ENCODE data around the gene ATL3.
"Not testable (repeated sequence)": the region's sequence is repeated elsewhere in the genome, so short reads cannot be mapped to it uniquely, and the experiment has no call there.

The ATL3 gene

GRCh38 chr11:63681321-63682065 is 10.3 kb upstream of the ATL3 start, which contains the start of gene RTN3:
TSS of gene RTN3 (plus strand) at chr11:63681500. CDS start at chr11:63681637, 137 bp downstream.
- peak; percentile 100 for DNase-seq (ENCODE audit: low spot score)

GRCh38 chr11:63680834-63681320 is 9.7 kb upstream of the ATL3 start:
- DNase-seq (ENCODE audit: low spot score) = peak; percentile 72

- DNase-seq (ENCODE audit: low spot score) = no peak
Measured at GRCh38 chr11:63673579-63673978, 2.4 kb upstream of the ATL3 start.

GRCh38 chr11:63672936-63673539 is 1.9 kb upstream of the ATL3 start:
- no peak for DNase-seq (ENCODE audit: low spot score)

- DNase-seq (ENCODE audit: low spot score) = no peak
Measured at GRCh38 chr11:63672156-63672463, 934 bp upstream of the ATL3 start.

GRCh38 chr11:63670433-63671321 is 499 bp downstream of the ATL3 start:
- peak; percentile 97 for DNase-seq (ENCODE audit: low spot score)

GRCh38 chr11:63670096-63670432 is 1.1 kb downstream of the ATL3 start:
- peak; percentile 80 for DNase-seq (ENCODE audit: low spot score)

- no peak for DNase-seq (ENCODE audit: low spot score)
Measured at GRCh38 chr11:63667995-63668795, 3.0 kb downstream of the ATL3 start.

- no peak for DNase-seq (ENCODE audit: low spot score)
Measured at GRCh38 chr11:63666874-63667273, 4.3 kb downstream of the ATL3 start.

- no peak for DNase-seq (ENCODE audit: low spot score)
Measured at GRCh38 chr11:63663809-63664208, 7.4 kb downstream of the ATL3 start.

- DNase-seq (ENCODE audit: low spot score) = no peak
Measured at GRCh38 chr11:63660972-63661371, 10.2 kb downstream of the ATL3 start.

GRCh38 chr11:63652671-63653070 is 18.5 kb downstream of the ATL3 start:
- DNase-seq (ENCODE audit: low spot score) = no peak

GRCh38 chr11:63643205-63643604 is 28.0 kb downstream of the ATL3 start:
- no peak for DNase-seq (ENCODE audit: low spot score)

- DNase-seq (ENCODE audit: low spot score) = no peak
Measured at GRCh38 chr11:63641727-63642126, 29.4 kb downstream of the ATL3 start.

GRCh38 chr11:63639199-63639832 is 31.9 kb downstream of the ATL3 start:
- DNase-seq (ENCODE audit: low spot score) = no peak

- DNase-seq (ENCODE audit: low spot score) = not testable (repeated sequence)
Measured at GRCh38 chr11:63638436-63638835, 32.7 kb downstream of the ATL3 start.

- peak; percentile 95 for DNase-seq (ENCODE audit: low spot score)
Measured at GRCh38 chr11:63635762-63636465, 35.3 kb downstream of the ATL3 start.

GRCh38 chr11:63629426-63629825 is 41.8 kb downstream of the ATL3 start:
- no peak for DNase-seq (ENCODE audit: low spot score)

GRCh38 chr11:63623513-63624140 is 47.5 kb downstream of the ATL3 start:
- DNase-seq (ENCODE audit: low spot score) = no peak

- peak; percentile 91 for DNase-seq (ENCODE audit: low spot score)
Measured at GRCh38 chr11:63622323-63622722, 48.9 kb downstream of the ATL3 start.

Measured in HuH-7 (cell line).